Measurements from ENCODE around the gene ST3GAL3. TPM values are rescaled to one million over a fixed set of nuclear protein-coding genes. Genes with fewer than 3 reads are reported as not detected.

ST3GAL3 gene
- total and polyA plus RNA-seq, 10 of the 15 experiments (the other 5 are each of a cell fraction or from before 2014, with no cell fraction given) = 1.2 to 19.3 (median 11.0) TPM

DNA sequence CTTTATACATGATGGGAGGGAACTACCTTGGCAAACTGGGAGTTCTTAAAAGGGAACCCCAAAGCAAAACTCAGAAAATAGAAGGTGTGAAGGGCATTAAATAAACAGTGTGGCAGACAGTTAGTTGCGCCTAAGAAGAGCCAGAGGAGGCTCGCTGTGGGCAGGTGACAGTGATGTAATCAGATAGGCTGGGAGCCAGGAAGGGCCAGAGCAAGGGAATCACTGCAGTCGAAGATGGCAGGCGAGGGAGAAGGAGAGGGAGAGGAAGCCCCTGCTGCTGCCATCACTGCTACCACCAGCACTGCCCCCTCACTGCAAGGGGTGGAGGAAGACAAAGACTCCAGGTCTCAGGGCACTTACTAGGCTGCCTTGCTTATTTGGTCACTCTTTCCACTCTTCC is 97.2 kb downstream of the ST3GAL3 start (continued):
- TF ChIP-seq, protein P1, sequence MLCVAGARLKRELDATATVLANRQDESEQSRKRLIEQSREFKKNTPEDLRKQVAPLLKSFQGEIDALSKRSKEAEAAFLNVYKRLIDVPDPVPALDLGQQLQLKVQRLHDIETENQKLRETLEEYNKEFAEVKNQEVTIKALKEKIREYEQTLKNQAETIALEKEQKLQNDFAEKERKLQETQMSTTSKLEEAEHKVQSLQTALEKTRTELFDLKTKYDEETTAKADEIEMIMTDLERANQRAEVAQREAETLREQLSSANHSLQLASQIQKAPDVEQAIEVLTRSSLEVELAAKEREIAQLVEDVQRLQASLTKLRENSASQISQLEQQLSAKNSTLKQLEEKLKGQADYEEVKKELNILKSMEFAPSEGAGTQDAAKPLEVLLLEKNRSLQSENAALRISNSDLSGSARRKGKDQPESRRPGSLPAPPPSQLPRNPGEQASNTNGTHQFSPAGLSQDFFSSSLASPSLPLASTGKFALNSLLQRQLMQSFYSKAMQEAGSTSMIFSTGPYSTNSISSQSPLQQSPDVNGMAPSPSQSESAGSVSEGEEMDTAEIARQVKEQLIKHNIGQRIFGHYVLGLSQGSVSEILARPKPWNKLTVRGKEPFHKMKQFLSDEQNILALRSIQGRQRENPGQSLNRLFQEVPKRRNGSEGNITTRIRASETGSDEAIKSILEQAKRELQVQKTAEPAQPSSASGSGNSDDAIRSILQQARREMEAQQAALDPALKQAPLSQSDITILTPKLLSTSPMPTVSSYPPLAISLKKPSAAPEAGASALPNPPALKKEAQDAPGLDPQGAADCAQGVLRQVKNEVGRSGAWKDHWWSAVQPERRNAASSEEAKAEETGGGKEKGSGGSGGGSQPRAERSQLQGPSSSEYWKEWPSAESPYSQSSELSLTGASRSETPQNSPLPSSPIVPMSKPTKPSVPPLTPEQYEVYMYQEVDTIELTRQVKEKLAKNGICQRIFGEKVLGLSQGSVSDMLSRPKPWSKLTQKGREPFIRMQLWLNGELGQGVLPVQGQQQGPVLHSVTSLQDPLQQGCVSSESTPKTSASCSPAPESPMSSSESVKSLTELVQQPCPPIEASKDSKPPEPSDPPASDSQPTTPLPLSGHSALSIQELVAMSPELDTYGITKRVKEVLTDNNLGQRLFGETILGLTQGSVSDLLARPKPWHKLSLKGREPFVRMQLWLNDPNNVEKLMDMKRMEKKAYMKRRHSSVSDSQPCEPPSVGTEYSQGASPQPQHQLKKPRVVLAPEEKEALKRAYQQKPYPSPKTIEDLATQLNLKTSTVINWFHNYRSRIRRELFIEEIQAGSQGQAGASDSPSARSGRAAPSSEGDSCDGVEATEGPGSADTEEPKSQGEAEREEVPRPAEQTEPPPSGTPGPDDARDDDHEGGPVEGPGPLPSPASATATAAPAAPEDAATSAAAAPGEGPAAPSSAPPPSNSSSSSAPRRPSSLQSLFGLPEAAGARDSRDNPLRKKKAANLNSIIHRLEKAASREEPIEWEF (IDR thresholded peaks at IDR 0.05; ENCODE audit: insufficient replicate concordance, low read depth, low read length) = no peak
- TF ChIP-seq SMARCA5 (IDR thresholded peaks at IDR 0.05) = no peak

DNA sequence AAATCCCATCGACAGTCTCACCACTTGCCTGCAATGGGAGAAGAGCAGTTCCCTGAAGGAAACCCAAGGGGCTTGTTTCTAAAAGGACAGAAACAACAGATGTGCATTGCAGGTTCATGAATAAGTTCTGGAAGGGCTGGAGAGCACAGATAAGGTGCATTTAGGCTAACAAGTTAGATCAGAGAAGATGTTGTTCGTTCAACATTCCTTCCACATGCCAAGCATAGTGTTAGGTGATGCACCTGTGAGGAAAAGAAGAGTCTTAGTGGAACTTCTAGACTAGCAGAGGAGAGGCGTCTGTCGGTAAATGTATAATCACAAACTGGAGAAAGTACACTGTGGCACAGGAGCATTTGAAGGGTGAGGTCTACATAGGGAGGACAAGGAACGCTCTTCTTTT is 98.0 kb downstream of the ST3GAL3 start:
- Histone ChIP-seq H2AFZ (ENCODE audit: control insufficient read depth, low read depth, low read length) (no peak overlapping the region), H3K36me3 (ENCODE audit: control insufficient read depth in 2 of 2, insufficient read depth in 2 of 2, low read length in 1 of 2) (no peaks in the 10 kb centered on the region; a peak in 1 of 4 replicates), H3K4me2 (ENCODE audit: control insufficient read depth, insufficient read depth) (no peak overlapping the region), H3K9me3 (replicated peaks; ENCODE audit: control insufficient read depth, insufficient read depth, low read length) (no peaks in the 10 kb centered on the region; the same call in 1 of the 3 replicates), H3K4me1 (ENCODE audit: control insufficient read depth, insufficient read depth, low read length) (no peaks in the 10 kb centered on the region), H3K79me2 (ENCODE audit: control insufficient read depth, insufficient read depth, low read length) (no peaks in the 10 kb centered on the region), H3K27me3 (replicated peaks in 1 of 2; ENCODE audit: control insufficient read depth in 2 of 2, insufficient read depth in 2 of 2, low read length in 1 of 2) (no peaks in the 10 kb centered on the region), H3K27ac (ENCODE audit: control insufficient read depth, insufficient read depth) (no peak overlapping the region), H4K20me1 (ENCODE audit: control insufficient read depth, insufficient read depth) (no peaks in the 10 kb centered on the region), H3K9ac (ENCODE audit: control insufficient read depth, insufficient read depth, low read length) (no peak overlapping the region), H3K4me3 (no peak overlapping the region)
- RAD21 ChIA-PET (ENCODE audit: unreplicated experiment) = no interaction called here
- POLR2A ChIA-PET = no interaction called here
- SMC1A ChIA-PET (ENCODE audit: uncharacterized antibody, unreplicated experiment) = no interaction called here
- ATAC-seq = no peak
- intact Hi-C loops (cut with micrococcal nuclease; ENCODE audit: unreplicated experiment) (no loop called here), in situ Hi-C loops (cut with MboI) (no loop called here)
- no TSS peak for BruUV-seq (replicated peaks)
- 99% methylated on average over 5 of the region's 5 CpGs for WGBS (ENCODE audit: insufficient coverage, insufficient replicate concordance, low lambda C conversion rate, missing lambda C conversion rate)
- TF ChIP-seq BCL11A (IDR thresholded peaks at IDR 0.05; ENCODE audit: low read depth, low read length) = no peak
- no peak for TF ChIP-seq BHLHE40 (IDR thresholded peaks at IDR 0.05; ENCODE audit: borderline replicate concordance in 1 of 2, low read depth in 2 of 2, low read length in 1 of 2)
- CTCF ChIA-PET = interaction anchor here (0.9 kb wide), 1 partner anchor 42 kb away, joined by 3 read pairs; no protein-coding TSS in a partner anchor
- no peak for FAIRE-seq
- DNase-seq (ENCODE audit: low read depth, low spot score) = no peak

Measured in GM12878 (cell line).